GM19025 (cell line): ENCODE data around the gene PTGES.
"Not testable (repeated sequence)": the region's sequence is repeated elsewhere in the genome, so short reads cannot be mapped to it uniquely, and the experiment has no call there.

ENCODE experiments used
- ATAC-seq: cut with Tn5 transposase; IDR thresholded peaks from one replicate; pipeline ENCODE4 v1.9.1; 2021; ENCODE audit warnings: mild to moderate bottlenecking, low read depth, moderate library complexity; ENCODE audit not compliant: unreplicated experiment

Gene PTGES

GRCh38 chr9:129749052-129749451, 3.8 kb downstream of the PTGES start:
- ATAC-seq = not testable (repeated sequence)

GRCh38 chr9:129748249-129748648, 4.6 kb downstream of the PTGES start:
- ATAC-seq = no peak

DNA sequence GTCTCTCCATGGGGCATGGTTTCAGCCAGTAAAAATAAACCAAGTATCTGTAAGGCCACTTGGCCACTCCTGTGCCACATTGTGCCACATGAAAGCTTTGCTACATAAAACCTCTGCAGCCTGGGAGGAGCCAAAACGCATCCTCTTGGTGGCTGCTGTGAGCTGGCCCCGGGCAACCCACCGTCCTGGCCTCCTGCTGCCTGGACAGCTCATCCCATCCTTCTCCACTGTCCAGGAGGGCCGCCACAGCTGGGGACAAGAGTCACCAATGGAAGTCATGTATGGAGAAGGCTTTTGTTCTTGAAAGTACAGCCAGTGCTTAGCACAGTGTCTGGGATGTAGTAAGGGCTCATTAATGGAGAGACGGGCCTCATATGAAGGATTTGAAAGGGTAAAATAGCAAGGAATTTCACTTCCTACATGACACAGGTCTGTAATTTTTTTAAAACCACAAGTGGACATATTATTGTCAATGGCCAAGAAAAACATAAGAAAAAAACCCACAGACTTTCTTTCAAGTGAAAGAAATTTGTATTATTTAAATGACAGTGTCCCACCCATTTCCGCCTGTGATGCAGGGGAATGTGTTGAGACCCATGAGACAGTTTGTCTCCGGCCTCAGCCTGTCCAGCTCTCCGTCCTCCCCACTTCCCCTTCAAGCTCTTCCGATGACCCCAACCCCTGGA, 6.6 kb downstream of the PTGES start:
- ATAC-seq = no peak

DNA sequence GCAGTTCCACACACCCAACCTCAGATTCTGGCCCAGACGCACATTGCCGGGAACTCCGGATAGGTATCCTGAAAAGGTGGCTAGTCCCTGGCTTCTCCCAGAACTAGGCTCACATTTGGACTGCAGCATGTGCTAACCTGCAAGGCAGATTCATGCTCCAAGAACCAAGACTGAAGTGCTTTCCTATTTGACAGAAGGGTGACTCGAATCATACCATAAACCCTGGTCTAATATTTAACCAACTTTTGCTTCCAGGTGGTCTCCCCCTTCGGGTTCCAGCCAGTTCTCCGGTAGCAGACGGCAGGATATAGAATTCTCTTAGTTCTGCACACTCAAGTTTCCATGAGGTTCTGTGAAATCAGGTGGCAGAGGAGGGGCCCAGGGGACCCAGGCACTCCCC, 7.6 kb downstream of the PTGES start:
- no peak for ATAC-seq

DNA sequence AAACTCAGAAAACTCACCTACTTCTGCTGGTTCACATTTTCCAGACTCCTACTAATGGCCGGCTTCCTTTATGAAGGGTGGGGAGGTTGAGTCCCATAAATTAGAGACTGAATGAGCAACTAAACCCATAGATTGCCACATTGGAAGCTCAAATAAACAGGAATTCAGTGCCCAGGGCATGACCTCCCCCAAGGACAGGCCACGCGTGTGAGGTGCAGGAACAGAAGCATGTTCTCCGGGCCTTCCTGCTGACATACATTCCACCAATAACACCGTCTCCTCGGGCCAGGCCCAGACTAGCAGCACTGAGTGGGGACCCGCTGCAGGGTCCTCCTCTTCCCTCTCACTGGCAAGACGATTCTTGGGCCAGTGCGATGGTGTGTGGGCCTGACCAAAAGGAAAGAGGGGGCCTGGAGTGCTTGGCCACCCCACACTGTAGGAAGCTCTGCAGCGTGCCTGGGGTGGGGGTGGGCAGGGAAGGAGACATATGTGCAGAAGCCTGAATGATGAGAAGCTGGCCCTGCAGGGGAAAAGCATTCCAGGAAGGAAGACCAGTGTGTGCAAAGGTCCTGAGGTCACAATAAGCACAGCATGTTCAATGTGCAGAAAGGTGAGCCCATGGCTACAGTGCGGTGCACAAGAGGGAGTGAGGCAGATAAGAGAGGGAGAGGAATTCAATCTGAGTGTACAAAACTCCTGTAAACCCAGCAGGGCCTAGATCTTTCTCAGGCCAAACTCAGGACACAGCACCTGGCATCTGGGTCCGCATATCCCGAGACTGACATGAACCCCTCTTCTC, 12.0 kb downstream of the PTGES start:
- ATAC-seq = no peak

DNA sequence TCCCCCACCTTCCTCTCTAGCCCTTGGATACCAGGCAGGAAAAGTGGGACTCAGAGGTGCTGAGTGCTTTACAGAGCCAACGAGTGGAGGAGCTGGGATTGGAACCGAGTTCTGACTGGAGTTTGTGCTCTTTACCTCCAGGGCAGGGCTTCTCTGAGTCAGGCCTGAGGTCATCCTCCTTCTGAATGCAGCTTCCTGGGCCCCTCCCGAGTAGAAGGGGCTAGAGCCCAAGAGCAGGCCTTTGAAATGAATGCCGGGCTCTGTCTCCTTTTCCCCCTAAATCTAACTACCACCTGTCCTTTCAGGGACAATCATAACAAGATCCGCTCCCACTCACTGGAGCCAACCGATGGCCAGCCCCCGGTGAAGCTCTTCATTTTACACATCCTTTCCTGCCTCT, 12.7 kb downstream of the PTGES start:
- ATAC-seq = no peak

DNA sequence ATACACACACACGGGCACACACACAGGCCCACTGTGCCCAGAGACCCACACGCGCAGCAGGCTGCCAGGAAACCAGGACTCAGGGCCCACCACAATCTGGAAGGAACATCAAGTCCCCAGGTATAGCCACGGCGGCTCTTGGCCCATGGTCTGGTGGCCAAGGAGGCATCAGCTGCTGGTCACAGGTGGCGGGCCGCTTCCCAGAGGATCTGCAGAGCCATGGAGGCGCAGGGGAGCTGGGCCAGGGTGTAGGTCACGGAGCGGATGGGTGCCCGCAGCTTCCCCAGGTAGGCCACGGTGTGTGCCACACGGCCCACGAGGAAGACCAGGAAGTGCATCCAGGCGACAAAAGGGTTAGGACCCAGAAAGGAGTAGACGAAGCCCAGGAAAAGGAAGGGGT, 13.4 kb downstream of the PTGES start:
- no peak for ATAC-seq

GRCh38 chr9:129737479-129738274, 15.2 kb downstream of the PTGES start:
- ATAC-seq = no peak

GRCh38 chr9:129736334-129736733, 16.5 kb downstream of the PTGES start:
- ATAC-seq = no peak

GRCh38 chr9:129735546-129735945, 17.3 kb downstream of the PTGES start:
- ATAC-seq = no peak

DNA sequence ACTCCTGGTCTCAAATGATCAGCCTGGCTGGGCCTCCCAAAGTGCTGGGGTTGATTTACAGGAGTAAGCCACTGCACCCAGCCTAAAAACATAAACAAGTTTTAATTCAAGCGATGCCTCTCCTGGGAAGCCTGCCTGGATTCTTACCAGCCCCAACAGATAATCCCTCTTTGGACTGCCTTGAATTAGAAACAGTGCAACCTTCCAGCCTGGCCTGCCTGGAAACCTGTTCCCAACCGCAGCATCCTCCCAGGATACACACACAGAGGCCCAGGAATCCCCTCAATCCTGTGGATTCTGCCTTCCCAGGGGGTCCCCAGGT, 19.2 kb downstream of the PTGES start:
- ATAC-seq = no peak

GRCh38 chr9:129732946-129733631, 19.8 kb downstream of the PTGES start:
- no peak for ATAC-seq

GRCh38 chr9:129732100-129732499, 20.7 kb downstream of the PTGES start:
- no peak for ATAC-seq

GRCh38 chr9:129731477-129732085, 21.3 kb downstream of the PTGES start:
- ATAC-seq = no peak

GRCh38 chr9:129728744-129729143, 24.1 kb downstream of the PTGES start:
- no peak for ATAC-seq

DNA sequence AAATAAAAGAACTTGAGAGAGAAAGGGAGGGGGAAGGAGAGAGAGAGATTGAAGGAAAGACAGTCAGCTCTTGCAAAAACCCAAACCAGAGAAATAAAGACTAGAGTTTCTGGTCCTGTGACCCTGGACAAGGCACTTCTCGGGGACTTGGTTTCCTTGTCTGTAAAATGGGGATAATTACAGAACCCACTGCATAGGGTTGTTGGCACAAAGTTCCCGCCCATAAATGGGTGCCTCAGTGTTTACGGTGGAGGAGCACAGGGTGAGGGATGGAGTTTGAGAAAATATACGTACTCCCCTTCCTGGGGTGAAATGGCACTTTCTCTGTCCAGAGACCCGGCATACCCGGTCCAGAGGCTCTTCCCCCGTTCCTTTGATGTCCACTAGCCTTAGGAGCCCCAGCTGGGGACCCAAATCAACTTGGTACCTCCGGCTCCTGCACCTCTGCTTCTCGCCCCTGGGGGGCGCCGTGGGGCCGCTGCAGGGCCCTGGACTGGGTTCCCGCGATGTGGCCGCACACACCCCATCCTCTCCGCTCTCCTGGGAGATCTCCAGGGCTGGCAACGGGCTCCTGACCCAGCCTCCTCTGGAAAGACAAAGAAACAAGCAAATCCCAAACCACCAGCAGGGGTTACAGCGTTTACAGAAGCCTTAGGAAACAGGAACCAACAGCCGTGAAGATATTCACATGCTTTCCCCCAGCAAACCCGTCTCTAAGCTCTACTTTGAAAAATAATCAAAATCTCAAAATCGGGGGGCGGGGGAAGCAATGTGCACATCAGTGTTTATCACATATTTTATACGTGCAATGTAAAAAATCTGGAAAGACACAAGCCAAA, 26.3 kb downstream of the PTGES start:
- no peak for ATAC-seq

- ATAC-seq = no peak
Observed at GRCh38 chr9:129725795-129726251, 27.0 kb downstream of the PTGES start.

DNA sequence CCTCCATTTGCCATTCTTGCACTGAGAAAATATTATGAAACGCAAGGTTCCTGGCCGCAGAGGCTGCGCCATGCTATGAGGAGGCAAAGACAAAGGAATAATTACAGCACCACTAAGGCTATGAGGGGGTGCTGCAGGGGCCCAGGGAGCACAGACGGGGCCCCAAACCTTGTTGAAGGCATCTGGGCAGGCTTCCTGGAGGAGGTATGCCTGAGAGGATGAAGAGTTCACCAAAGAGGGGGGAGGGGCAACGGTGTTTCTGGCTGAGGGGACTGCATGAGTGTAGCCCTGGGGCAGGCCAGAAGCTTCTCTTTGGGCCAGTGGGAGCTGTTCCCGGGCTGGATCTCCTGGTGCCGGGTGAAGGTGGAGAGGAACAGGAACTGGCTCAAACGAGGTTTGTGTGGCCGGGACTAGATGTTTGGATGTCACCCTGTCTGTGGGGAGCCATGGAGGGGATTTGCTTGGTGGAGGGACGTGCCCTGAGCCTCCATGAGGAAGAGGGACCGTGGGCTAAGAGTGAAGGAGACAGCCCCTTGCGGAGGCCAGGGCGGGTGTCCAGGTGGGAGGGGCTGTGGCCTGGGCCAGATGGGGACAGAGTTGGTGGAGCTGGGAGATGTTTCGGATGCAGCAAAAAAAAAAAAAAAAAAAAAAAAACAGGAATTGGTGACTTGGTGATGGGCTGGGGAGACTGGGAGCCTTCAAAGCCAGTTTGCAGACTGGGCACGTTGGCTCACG, 28.2 kb downstream of the PTGES start:
- no peak for ATAC-seq

DNA sequence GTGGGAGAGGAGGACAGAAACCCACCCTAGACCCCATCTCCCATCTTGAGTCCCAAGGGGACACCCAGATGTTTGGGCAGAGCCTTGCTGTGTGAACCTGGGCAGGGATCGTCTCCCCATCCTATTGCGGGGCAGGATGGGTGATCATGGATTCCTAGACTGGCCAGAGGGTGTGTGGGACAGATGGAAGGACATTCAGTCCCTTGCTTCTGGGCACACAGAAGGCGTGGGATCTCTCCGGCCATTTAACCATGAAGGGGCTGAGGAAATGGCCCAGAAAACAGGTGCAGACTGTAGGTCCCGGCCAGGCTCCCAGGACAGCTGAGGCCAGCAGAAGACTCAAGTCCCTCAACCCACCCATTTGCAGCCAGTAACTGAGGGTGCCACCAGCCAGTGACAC, 29.9 kb downstream of the PTGES start:
- no peak for ATAC-seq
